ENCODE data around the gene MRRF.

The MRRF gene

DNA sequence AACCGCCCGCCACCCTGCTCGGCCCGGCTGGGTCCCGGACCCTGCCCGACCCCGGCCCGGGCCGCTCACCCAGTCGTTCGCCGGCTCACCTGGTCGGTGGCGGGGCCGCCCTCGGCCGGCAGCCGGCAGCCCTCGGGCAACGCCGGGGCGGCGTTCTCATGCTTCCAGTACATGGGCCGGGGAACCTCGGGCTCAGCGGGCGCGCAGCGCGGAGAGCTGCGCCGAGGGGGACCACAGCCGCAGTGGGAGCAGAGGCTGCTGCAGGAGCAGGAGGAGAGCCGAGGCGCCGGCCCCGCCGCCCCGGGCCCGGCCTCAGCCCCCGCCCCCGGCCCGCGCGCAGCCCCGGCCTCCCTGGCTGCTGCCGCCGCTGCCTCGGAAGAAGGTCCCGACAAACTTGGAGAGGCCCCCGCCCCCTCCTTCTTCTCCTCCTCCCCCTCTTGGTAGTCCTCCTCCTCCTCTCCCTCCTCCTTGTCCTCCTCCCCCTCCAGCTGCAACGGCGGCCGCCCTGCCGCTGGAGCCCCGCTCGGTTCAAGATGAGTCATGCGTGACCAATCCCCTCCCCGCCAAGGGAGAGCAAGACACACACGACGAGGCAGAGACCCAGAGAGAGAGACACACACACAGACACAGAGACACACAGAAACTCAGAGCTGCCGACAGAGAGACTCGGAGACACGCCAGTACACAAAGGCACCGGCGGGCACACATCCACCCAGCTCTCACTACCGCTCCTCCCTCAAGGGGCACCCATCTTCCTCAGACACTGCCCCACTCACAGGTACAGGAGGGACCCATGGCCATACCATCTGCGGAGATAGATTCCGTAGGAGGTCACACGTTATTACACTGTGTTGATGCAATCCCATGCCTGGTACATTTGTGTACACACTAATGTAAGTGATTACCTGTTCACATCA is 35.9 kb upstream of the MRRF start, which contains the start of gene LHX6:
Gene LHX6 (minus strand): TSS at position 390 of the 917 bp plus-strand sequence. CDS start 217 bp downstream, at position 173.
- DNase-seq: no peak

DNA sequence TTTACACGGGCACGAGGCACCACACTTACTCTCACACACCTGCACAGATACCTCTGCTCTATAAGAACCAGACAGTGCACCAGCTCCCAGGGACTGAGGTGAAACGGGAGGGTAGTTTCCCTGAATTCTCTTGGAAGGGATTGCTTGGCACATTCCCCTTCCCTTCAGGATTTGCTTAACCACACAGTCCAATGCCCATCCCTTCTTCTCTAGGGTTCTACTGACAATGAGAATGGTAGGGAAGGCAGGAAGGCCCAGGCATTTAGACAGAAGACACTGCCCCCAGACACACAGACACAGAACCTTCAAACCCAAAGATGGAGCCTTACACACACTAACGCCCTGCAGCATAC is 35.2 kb upstream of the MRRF start:
- DNase-seq: no peak

DNA sequence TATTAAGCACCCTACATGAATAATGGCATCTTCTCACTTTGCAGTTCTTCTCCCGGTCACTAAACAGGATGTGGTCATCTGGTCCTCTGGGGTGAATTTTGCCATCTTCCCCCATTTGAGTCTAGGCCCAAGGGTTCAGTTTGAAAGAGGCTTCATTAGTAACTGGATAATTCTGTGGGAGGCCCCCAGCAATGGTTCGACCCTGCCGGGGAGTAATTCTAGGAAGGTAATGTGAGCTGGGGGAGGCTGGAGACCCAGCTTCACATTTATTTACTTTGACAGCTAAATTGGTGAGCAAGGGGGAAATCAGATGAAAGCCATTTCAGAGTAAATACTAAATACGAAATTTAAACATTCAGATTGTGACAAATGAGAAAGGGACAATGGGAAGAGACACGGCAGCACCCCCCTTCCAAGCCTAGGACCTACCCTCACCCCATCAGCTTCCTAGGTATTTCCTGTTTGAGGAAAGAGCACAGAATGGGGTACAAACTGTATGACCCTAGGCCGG is 31.8 kb upstream of the MRRF start:
- no peak for DNase-seq

DNA sequence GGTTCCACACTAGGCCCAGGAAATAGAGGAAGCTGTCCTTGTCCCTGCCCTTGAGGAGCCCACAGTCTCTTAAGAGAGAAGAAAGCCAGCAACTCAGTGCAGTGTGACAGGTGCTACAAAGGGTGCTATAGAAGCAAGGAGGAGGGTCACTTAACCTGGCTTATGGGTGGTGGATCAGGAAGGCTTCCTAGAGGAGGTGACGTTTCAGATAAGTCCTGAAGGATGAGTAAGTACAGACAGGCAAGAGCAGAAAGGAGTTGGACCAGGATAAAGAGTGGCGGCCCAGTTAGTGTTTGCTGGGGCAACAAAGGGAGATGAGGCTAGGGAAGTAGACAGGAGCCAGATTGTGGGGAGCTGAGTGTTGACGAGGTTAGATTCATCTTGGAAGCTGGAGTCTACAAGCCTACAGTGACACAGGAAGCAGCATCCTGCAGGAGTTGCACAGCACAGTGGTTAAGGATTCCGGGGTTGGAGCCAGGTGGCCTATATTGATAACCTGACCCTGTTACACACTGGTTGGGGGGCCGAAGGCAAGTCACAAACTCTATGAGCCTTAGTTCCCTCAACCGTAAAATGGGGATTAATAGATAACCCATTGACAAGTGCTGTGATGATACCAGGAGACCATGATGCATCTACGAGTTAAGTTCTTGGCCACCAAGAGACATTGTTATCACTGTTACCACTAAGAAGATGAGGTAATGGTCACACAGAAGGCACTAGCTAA is 30.5 kb upstream of the MRRF start:
- DNase-seq: no peak

DNA sequence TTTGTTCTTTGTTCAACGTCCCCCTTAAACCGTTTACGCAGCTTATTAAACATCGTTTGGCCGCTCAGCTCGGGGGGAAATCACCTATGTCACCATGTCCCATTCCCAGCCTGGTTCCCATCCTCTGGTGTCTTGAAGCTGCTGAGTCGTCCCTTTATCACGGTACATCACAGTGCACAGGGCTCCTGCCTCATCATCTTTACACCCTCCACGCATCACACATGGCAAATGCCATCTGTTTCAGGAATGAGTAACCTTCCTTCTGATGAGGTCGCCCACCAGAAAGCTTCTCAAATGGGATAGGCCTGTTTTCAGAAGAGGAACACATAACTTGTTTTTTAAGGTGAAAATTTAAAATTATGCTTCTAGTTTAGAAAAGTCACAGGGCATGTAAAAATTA is 28.0 kb upstream of the MRRF start:
- no peak for DNase-seq

DNA sequence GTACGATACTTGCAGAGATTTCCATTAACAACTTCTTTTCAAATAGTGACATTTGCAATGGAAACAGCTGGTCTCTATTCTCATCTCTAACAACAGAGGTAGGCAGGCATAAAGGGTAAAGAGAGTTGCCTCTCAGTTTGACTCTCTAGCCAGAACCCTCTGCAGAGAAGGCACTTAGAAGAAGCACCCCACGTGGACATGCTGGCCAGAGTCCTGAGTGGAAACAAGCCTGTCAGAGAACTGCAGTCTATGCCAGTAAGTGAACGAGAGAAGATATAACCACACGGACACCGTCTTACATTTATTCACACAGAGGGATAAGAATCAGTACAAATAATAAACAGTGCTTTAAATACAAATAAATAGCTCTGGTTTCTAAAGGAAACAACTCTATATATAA is 25.0 kb upstream of the MRRF start:
- no peak for DNase-seq

DNA sequence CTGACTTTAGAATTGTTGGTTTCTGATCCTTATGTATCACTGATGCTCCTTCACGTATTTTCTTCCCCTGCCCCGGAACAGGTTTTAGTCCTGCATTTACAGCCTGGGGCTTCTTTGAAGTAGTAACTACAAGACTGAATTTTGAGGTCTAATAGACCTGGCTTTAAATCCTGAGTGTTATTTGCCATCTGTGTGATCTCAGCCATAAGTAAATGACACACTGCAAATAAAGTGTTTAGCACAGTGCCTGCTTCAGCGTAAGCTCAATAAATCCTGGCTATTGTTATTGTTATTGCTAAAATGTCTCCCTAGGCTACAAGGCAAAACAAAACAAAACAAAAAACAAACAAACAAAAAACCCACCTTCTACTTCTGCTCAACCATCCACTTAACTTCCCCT is 20.3 kb upstream of the MRRF start:
- no peak for DNase-seq

DNA sequence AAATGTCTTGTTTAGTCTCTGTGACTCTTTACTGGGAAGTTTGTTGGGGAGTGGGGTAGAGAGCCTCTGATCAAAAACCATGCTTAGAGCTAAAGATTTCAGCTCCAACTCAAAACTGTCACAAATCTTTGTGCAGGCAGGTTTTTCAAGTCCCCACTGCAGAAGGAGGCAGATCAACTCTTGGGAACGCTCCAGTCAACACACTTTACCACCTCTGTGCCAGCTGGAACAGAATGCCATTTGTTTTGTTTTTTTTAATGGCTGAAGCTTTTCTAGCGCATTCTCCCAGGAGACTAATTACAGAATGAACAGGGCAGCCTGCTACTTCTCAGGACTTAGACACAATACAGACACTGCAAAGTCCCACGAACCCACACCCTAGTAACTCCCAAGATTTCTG is 18.0 kb upstream of the MRRF start:
- no peak for DNase-seq

DNA sequence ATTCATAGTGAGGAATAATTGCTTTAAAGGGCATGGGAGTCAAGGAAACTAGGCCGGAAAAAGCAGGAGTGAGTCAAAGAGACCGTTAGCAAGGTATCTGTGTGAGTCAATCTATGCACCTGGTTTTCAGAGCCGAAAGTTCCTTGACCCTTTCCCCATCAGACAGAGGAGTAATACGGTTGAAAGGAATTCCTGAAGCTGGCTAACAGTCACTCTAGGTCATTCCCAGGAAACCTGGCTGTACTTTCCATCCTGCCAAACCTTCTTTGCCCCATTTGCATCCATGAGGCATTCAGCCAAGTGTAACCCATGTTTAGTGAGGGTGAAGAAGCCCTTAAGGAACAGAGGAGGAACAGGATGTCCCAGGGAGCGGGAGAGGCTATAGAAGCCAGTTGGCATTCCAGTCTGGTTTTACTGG is 16.2 kb upstream of the MRRF start:
- no peak for DNase-seq

DNA sequence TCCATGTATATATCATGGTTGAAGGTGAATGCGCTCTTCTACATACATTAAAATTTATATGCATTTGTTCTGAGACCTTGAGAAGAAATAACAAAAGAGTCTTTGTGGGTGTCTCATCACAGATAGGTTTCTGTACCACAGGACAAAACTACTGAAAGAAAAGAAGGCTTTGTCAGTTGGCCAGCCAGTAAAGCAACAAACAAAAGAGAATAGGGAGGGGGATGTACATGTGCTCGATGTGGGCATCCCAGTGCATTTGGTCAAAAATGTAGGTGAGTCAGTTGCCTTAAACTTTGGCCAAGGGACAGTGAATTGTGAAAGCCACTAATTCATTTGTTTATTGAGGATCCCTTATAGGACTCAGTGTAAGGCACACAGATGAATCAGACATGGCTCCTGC is 13.3 kb upstream of the MRRF start:
- DNase-seq: no peak

DNA sequence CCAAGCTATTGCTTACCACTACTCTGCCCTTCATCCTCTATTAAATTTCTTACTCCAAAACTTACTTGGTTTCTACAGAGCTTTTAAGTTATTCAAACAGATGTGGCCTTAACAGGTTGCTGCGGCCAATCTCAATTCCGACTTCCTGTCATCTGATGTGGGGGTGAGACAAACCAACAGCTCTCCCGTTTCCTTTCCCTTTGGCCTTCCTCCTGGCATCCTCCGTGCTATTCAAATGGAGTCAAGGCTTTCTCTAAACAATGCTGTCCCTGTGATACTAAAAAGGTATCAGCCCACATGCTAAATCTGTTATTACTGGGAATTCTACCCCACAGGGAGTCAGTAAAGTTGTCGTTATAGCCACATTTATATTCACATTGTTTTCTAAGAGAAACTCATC is 11.9 kb upstream of the MRRF start:
- DNase-seq: no peak

DNA sequence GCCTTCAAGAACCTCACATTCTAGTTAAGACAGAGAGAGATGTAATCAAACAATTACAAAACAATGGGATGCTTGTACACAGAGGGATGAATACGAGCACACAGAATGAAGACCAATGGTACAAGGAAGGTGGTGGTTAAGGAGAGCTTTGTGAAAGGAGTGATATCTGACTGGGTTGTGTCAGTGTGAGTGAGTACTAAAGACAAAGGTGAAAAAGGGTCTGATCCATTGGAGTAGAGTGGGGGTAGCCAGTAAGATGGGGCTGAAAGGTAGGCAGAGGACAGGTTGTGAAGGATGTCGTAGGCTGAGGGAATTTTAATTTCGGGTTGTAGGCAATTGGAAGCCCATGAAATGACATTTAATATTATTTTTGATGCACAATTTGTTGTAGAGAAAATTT is 9.9 kb upstream of the MRRF start:
- no peak for DNase-seq

DNA sequence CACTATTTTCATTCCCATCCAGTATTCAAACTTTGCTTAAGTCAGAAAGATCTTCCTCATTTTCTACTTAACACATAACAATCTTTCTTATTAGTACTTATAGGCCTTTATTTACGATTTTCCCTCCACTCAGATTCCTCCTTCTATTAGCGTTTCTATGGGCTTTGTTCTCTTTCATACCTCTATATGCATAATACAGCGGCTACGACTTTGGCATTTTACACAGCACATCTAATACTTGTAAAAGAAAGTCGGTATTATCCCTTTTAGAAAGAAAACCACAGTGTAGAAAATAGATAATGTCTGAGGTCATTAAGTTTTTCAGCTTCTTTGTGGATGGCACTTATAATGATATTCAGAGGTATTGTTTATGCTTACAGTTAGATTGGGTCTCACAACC is 8.5 kb upstream of the MRRF start:
- no peak for DNase-seq

DNA sequence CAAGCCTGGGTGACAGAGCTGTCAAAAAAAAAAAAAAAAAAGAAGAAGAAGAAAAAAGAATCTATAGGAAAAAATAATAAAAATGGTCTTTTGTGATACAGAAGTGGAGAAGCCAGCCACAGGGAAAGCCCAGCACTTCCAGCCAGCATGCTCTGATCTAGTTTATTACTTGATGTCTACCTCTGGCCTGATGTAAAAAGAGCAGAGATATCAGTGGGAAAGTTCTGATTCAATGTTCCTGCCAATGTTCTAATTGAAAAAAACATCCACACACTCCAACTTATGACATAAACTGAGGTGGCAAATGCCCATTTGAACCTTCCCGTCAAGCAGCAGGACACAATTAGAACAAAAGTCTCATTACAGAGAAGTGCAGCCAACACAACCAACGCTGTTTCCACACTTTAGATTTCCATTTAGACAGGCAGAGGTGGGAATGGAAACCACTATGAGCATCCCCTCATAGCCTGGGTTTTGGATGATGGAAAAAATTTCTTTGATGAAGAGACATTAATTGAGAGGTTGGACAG is 5.7 kb upstream of the MRRF start:
- no peak for DNase-seq

DNA sequence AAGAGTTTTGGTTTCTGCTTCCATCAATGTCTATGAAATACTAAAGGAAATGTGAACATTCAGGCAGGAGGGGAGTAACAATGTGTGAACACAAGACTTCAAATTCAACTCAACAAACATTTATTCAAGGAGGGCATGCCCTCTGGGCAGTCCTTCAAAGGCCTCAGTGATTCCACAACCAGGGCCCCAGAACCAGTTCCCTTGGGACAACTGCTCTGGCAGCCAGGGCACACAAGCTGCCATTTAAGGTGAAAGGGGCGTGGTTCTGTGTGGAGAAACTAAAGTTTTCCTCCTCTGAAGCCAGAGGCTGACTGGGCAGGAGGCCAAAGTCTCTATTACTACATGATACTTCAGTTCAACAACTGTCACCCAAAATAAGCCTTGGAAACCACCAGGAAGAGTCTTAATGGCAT is 3.2 kb upstream of the MRRF start:
- no peak for DNase-seq

DNA sequence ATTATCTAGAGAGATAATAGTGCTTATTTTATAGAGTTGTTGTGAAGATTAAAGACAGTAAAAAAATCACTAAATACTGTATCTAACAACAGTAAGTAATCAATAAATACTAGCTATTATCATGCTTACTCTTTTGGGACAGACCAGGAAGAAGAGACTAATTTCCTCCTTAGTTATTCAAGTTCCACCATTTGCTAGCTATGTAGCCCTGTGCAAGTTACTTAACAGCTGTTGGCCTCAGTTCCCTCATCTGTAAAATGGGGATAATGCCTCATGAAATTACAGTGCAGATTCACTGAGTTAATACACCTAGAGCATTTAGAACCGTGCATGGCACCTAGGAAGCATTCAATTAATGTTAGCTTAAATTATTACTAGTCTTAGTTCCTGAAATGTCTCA is 2.6 kb upstream of the MRRF start:
- no peak for DNase-seq

DNA sequence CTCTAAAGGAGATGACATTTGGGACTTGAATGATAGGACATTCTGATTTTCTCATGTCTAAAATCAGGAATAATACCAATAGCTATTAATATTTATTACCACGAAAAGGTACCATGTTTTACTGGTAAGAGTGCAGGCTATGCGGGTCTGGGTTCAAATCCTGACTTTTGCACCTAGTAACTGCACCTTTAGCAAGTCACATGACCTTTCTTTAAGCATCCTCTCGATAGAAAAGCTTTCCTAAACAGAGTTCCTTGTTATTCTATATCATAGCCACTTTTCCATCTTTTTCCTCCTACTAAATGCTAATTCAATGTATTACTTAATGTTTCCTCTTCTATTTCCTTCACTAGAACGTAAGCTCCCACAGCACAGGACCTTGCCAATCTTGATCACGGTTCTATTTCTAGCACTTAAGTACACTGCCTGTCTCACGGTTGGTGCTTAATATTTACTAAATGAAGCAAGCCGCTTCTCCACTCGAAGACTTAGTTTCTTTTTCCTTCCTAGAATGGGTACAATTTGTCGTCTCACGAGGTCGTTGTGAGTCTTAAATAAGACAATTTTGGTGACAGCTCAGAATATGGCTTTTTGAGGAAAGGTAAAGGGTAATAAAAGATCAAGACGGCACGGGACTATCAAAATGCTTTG is 858 bp upstream of the MRRF start:
- no peak for DNase-seq

DNA sequence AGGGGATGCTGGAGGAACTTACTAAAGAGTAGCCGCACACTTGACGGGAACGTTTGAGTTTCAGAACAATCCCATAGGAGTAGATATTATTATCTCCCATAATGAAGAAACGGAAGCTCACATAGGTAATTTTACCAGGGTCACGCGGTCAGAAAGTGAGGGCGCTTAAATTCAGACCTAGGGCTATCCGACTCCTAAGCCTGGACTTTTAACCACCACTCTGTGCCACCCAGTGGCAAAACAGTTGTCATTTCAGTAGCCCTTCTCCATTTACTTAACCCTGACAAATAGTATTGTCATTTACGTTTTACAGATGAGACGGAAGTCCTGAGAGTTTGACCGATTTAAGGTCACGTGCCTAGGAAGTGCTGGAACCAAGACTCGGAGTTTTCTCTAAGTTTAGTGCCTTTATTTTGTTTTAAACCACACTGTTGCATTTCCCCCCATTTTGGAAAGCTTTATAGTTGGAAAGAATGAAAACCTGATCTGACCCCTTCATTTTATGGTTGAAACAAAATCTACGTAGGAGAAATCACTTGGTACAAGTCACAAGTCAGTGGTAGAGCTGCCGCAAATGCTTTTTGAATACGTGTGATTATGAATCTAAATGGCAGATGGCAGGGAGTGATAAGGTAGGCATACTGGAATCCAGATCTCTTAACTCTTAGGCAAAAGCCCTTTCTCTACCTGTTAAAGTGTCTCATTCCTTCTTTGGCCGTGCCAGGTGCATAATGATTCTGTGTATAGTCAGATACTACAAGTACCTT is 650 bp downstream of the MRRF start:
- DNase-seq: no peak

DNA sequence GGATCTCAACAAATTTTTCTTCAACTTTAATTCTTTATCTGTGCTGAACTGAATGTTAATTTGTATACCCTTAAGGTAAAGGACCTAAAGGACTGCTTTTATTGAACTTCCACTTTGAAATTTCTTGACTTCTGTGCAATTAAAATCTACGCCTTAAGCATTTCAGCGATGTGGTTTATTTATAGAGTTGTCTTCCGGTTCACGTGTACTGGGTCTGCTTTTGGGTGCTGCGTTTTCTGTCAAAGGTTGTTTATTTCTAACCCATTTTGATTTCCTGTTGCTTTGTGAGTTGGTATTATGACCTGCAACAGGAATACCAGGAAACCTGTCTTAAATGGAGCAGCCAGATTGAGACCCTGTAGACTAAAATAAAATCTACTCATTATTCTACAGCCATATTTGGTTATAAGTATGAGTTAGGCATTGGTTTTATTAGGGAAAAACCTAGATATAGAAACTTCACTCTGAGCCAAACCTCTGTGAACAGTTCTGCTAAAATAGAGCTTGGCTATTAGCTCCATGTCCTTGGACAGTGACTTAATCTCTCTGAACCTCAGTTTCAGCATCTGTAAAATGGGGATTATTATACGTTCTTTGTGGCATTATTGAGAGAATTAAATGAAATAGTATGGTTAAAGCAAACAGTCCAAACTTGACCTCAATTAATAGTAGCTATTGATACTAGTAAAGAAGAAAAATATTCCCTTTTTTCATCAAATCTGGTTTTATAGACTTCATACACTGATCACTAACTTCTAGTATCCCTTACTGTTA is 3.5 kb downstream of the MRRF start:
- no peak for DNase-seq

DNA sequence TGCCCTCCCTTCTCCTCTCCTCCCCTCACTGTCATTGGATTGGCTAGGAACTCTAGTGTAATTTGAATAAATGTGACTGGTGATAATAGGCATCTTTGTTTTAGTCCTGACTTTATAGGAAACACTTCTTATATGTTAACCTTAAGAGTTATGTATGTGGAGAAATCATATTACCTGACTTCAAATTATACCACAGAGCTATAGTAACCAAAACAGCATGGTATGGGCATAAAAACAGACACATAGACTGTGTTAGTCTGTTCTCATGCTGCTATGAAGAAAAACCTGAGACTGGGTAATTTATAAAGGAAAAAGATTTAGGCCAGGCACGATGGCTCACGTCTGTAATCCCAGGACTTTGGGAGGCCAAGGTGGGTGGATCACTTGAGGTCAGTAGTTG is 9.4 kb downstream of the MRRF start:
- no peak for DNase-seq

DNA sequence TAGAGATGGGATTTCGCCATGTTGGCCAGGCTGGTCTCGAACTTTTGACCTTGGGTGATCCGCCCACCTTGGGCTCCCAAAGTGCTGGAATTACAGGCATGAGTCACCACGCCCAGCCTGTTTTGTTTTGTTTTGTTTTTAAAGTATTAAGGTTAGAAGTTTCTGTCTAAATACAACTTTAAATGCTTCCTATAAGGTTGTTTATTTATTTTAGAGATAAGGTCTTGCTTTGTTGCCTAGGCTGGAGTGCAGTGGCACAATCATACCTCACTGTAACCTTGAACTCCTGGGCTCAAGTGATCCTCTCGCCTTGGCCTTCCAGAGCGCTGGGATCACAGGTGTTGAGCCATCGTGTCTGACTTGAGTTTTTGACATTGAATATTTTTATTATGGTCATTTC is 11.4 kb downstream of the MRRF start:
- no peak for DNase-seq
